C1 segment of cervical spinal cord (tissue), 14 donors: ENCODE measurements around the gene CACNA1H.
A peak's percentile ranks its signal among the peaks of the same experiment; 100 is the strongest.

Source experiments
- DNase-seq, 14 donors: peaks; one replicate each; lab custom pipeline; 2025; lab: John Stamatoyannopoulos, UW

The CACNA1H gene

GRCh38 chr16:1157639-1158455 lies 4.9 kb downstream of the CACNA1H start:
- no peak for DNase-seq

GRCh38 chr16:1158456-1159324 lies 5.8 kb downstream of the CACNA1H start:
- no peak for DNase-seq

- no peak for DNase-seq
Observed at GRCh38 chr16:1159325-1159972, 6.5 kb downstream of the CACNA1H start.

DNA sequence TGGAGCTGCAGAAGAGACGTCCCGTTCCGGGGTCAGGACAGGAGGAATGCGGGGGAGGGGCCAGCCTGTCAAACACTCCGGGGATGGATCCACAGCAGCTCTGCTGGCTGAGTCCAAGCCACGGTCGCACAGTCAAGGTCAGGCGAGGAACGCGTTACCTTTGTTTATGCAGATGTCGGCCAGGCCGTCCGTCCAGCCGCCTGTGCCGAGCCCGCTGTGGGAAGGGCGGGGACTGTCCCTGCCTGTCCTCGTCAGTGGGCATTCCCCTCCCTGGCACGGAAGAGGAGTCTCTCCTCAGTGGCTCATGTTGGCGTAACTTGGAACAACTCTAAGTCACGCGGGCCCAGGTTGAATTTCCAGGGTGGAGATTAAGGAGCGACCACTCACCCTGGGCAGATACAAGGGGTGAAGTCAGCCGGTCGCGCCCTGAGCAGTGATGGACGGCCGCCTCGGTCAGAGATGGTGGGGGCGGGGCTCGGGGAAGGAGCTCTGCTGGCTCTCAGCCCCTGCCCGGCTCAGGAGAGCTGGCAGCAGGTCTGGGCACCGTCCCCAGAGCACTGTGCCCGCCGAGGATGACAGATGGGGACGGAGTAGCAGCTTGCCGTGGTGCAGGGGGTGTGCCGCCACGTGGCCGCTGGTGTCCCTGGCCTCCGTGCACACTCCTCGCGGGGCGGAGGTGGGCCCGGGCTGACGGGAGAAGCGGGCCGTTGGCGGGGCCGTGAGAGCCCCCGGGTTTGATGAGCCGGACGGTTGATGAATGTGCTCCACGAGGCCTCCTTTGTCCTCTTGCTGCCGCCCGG lies 7.3 kb downstream of the CACNA1H start:
- DNase-seq = peak in 10 of 14 donors; percentile 21 to 94 (median 45)

DNA sequence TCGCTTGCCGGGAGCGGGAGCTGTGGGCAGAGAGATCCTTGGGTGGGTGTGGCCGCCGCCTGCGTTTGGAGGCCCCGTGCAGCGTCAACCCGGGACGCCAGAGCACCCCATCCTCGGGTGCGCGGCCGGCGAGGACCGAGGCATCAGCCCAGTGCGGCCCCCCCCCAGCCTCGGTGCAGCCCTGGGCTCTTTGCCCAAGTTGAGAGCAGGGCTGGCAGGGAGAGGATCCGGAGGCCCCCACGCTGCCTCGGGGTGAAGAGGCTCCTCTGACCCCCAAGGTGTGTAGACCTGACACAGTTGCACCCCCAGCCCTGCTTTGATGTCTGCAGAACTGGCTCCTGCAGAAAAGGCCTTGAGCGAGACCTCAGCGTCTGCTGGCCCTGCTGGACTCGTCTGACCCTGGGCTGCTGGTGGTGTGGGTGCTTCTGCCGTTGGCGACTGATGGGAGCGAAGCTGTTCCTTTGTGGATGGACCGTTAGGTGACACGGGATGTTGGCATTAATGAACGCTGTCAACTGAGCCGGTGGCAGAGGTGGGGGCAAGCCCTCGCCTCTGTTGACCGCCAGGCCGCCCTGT lies 8.0 kb downstream of the CACNA1H start:
- DNase-seq = peak in 1 of 14 donors; percentile 33

DNA sequence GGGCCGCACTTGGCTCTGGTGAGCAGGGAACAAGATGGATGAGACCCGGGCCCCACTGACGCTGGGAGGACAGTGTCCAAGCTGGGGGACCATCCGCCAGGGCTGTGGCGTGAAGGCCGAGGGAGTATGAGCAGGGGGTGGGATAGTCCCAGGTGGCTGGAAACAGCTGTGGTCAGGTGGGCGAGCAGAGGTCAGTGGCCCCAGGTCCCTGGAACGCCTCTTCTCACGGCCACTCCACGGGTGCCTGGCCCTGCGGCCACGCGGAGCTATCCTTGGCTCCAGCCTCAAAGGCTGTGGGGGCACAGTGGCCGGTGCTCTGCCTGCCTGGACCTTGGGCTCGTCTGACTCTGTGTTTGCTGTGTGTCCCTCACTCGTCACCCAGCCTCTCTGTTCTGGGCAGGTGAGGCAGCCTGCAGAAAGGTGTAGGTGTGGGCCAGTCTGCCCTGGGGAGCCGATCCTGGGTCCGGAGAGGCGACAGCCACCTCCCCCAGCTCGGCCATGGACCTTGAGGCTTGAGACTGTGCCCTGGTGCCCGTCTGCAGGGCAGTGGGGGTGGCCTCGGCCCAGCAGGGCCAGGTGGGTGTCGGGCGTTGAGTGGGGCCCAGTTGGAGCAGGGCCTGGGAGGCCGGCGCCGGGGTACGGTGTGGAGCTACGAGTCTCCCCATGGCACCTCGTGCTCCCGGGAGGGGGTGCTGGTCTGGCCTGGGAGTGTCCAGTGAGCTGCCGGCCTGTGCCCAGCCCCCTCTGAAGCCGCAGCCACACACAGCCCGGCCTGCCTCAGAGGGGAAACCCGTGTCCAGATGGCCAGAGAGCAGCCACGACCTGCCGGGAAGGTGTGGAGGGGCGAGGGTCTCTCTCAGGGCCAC lies 10.0 kb downstream of the CACNA1H start:
- no peak for DNase-seq

DNA sequence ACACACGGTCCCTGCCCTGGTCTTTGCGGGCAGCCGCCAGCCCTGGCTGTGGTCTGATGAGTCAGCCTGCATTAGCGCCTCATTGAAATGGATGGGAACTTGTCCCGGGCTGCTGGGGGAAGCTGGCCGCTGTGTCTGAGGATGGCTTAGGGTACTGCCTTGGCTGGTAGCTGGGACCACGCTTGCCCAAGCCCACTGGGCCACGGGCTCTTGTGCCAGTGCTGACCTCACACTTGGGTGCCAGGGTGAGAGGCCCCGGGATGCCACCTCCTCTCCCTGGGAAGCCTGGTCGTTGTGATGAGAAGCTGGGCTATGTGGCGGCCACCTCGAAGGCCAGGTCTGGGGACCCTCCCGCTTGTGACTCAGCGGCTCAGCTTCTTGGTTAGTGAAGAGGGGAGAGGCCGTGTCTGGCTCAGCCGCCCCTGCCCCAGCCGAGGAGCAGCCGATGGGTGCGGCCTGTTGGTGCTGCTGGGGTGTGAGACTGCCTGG lies 10.7 kb downstream of the CACNA1H start:
- DNase-seq = peak in 6 of 14 donors; percentile 8 to 62 (median 14)

DNA sequence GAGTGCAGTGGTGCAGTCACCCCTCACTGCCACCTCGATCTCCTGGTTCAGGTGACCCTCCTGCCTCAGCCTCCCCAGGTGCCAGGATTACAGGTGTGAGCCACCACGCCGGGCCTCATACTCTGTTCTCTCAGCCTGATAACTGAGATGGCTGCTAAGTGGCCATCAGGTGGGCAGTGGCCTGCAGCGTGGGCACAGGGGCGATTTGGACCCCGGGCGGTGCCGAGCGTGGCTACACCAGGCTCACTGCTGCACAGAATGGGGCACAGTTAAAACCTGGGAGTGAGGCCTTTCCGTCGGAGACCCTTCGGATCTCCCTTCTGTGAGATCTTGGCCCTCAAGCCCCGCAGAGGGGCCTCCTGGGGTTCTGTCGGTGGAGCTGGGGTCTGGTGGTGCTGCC lies 11.5 kb downstream of the CACNA1H start:
- no peak for DNase-seq

- DNase-seq = no peak
Observed at GRCh38 chr16:1164975-1165374, 12.1 kb downstream of the CACNA1H start.

DNA sequence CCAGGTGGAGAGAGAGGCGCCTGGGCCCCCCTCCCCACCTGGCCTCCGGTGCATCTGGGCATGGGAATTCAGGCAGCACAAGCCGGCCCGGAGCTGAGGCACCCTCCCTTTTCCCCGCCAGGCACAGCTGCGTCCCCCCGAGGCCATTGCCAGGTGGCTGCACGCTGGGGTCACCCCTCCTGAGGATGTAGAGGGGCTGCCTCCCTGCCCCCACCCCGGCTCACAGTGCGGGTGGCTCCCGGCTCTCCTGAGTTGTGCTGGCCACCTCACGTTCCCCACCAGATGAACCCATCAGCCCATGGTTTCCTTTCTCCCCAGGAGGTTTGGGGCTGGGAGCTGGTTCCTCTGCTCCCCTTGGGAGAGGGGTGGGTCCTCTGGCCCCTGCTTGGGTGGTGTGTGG lies 12.6 kb downstream of the CACNA1H start:
- DNase-seq = no peak

GRCh38 chr16:1167276-1168107 lies 14.6 kb downstream of the CACNA1H start:
- peak in 4 of 14 donors; percentile 6 to 76 (median 12) for DNase-seq

DNA sequence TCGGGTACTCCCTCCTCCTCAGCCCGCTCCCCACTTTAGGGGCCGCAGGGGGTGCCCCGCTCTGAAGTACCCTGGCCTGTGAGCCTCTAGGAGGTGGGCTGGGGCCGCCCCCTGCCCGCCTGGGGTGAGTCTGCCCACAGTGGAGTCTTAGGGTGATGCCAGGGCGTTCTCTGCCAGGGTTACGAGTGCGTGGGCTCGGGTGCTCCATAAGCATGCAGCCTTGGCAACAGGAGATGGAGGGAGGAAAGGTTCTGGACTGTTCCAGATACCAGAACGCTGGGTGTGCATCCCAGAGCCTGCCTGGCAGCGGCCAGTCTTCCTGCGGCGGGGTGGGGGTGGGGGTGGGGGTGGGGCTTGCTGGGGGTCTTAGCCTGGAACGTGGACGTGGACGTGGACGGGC lies 15.9 kb downstream of the CACNA1H start:
- DNase-seq = no peak

- no peak for DNase-seq
Observed at GRCh38 chr16:1169285-1170075, 16.6 kb downstream of the CACNA1H start.

GRCh38 chr16:1170076-1170418 lies 17.1 kb downstream of the CACNA1H start:
- no peak for DNase-seq

DNA sequence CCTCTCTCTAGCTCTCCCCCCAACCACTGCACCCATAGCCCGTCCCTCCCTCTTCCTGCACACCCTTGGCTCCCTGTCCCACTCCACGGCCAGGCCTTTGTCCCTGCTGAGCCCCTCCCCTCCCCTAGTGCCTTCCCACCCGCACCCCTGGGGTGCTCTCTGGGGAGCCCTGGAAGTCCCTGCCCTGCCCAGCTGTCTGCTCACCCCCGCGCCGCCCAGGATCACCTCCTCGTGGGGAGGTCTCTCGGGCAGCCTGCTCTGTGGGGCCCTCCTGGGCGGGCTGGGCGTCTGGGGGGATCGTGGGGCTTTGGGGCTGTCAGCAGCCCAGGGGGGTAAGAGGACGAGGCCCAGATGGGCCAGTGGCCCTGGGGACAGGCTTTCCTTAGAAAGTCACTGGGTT lies 18.1 kb downstream of the CACNA1H start:
- DNase-seq = no peak

DNA sequence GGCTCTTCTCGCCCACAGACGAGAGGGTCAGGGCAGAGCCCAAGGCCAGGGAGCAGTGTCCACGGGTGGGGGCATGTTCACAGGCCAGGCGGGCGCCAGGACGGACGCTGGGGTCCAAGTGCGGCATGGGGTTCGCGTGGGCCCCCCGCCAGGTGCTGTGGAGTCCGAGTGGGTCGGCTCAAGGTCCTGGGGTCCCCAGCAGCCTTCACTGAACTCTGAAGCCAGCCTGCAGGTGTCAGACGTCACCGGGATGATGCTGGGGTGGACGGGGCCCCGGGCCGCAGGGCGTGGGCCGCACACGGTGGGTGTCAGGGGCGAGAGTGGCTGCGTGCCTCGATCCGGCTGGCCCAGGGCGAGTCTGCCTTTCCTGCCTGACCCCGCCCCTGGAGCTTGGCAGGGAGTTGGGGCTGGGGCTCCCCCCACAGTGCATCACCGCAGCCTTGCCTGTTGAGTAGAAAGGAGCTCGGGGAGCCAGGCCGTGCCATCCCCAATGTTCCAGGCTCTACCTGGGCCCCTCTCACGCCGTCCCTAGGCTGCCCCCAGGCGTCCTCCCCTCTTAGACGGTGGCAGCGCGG lies 19.0 kb downstream of the CACNA1H start:
- DNase-seq = no peak

- DNase-seq = no peak
Observed at GRCh38 chr16:1172651-1173050, 19.7 kb downstream of the CACNA1H start.
